GM12801 (cell line): ENCODE results near the gene FBXL13.

Experiments
- CTCF ChIP-seq: IDR thresholded peaks from one replicate; pipeline ENCODE4 v1.5.1; 2011; ENCODE audit warnings: control low read depth; ENCODE audit not compliant: insufficient read length; ENCODE audit errors: extremely low read depth

Gene FBXL13

DNA sequence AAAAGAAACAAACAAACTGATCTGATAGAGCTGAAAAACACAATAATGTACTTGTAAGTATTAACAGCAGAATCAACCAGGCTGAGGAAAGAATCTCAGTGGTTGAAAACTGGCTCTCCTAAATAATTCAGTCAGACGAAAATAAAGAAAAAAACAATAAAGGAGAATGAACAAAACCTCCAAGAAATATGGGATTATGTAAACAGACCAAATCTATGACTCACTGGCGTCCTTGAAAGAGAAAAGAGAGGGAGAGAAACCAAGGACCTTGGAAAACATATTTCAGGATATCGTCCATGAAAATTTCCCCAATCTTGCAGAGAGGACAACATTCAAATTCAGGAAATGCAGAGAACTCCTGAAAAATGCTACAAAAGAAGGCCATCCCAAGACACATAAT is 62.9 kb downstream of the FBXL13 start:
- no peak for TF ChIP-seq CTCF

- TF ChIP-seq CTCF, result no peak
Observed at GRCh38 chr7:103010211-103010610, 64.4 kb downstream of the FBXL13 start.

GRCh38 chr7:103009466-103010185 is 65.0 kb downstream of the FBXL13 start:
- no peak for TF ChIP-seq CTCF

GRCh38 chr7:103003004-103003403 is 71.6 kb downstream of the FBXL13 start:
- no peak for TF ChIP-seq CTCF

DNA sequence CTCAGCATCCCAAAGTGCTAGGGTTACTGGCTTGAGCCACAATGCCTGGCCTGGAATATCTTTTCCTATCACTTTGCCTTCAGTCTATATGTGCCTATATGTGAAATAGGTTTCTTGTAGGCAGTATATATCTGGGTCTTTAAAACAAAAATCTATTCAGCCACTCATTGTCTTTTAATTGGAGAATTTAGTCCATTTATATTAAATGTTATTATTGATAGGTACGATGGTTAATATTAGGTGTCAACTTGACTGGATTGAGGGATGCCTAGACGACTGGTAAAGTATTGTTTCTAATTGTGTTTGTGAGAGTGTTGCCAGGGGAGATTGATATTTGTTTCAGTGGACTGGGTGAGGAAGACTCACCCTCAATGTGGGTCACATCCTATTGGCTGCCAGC is 73.4 kb downstream of the FBXL13 start:
- no peak for TF ChIP-seq CTCF

- no peak for TF ChIP-seq CTCF
Observed at GRCh38 chr7:102996957-102997356, 77.6 kb downstream of the FBXL13 start.

DNA sequence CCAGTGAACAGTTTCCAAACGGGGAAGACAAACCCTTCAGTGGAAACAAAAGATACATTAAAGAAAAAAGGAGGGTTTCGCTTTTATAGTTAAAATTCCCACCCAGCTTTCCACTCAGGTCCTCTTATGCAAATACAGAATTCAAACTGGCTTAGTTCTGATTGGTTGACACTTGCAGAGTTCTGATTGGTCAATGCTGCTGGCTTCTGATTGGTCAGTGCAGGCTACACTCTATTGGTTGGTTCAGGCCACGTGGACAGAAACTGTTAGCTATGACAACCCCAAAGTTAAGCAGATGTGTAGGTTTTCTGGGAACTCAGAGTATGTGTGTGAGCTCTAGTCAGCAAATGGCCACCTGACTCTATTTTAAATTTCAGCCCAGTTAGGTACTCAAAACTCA is 80.0 kb downstream of the FBXL13 start:
- TF ChIP-seq CTCF, result no peak
